ENCODE data around the gene ATOX1. TPM values are rescaled to one million over a fixed set of nuclear protein-coding genes. Genes with fewer than 3 reads are reported as not detected.

Gene ATOX1
- total and polyA plus RNA-seq, 9 of the 15 experiments (the other 6 are each of a cell fraction or from before 2014, with no cell fraction given) = 59.2 to 318 (median 86.2) TPM

- ATAC-seq (no peak), DNase-seq (ENCODE audit: extremely low read depth in 1 of 4, low spot score in 3 of 4) (no peak), FAIRE-seq (no peak)
- Histone ChIP-seq H3K9me1 (ENCODE audit: control insufficient read depth, insufficient read depth, low read length) (no peaks in the 10 kb centered on the region), H3K4me1 (replicated peaks in 1 of 2; ENCODE audit: control insufficient read depth in 2 of 2, insufficient read depth in 2 of 2, low read length in 2 of 2) (peaks cover 4 to 8% of the 10 kb centered on the region in 2 experiments; a peak in 2 of 5 replicates), H3K79me2 (ENCODE audit: control insufficient read depth, insufficient read depth, low read length) (peaks cover 15% of the 10 kb centered on the region; the same call in 2 of the 3 replicates), H3K36me3 (ENCODE audit: control insufficient read depth, insufficient read depth, low read length) (peaks cover 32% of the 10 kb centered on the region; the same call in 1 of the 3 replicates), H2AFZ (ENCODE audit: low read depth, low read length) (no peak overlapping the region), H3K4me2 (ENCODE audit: insufficient read depth, low read length) (no peak overlapping the region), H3K9me3 (replicated peaks; ENCODE audit: control insufficient read depth, insufficient read depth, low read depth, low read length) (no peaks in the 10 kb centered on the region), H3K27ac (ENCODE audit: extremely low read depth, low read depth, low read length) (no peak overlapping the region), H3K27me3 (ENCODE audit: control insufficient read depth in 2 of 2, insufficient read depth in 2 of 2, low read length in 2 of 2) (no peaks in the 10 kb centered on the region), H3K9ac (ENCODE audit: insufficient read depth in 1 of 2, low read depth in 2 of 2, low read length in 2 of 2) (no peak overlapping the region), H4K20me1 (replicated peaks; ENCODE audit: control insufficient read depth, insufficient read depth, low read length) (no peaks in the 10 kb centered on the region), H3K4me3 (no peak overlapping the region)
- in situ Hi-C loops (cut with MboI) (no loop called here), intact Hi-C loops (cut with micrococcal nuclease) (no loop called here)
- BruUV-seq (replicated peaks) = no TSS peak
- POLR2A ChIA-PET = interaction anchor here (0.7 to 2.7 kb wide), 2 partner anchors 21 to 229 kb away, joined by 3 to 9 read pairs; partner anchors contain the start of gene G3BP1
- WGBS (ENCODE audit: insufficient coverage, low coverage, missing lambda C conversion rate) = no CpG with 5 or more reads among the region's 4 CpGs
- CTCF ChIA-PET (ENCODE audit: low intra/inter-chr PET ratio) = no interaction called here
- TF ChIP-seq HMBOX1 (IDR thresholded peaks at IDR 0.05) (peak; percentile 71), ETV6 (IDR thresholded peaks at IDR 0.05; ENCODE audit: borderline replicate concordance in 1 of 2, low read depth in 2 of 2, low read length in 1 of 2) (no peak), ETV6 (CRISPR knock-in tag; IDR thresholded peaks at IDR 0.05; ENCODE audit: borderline replicate concordance) (no peak), MLLT1 (IDR thresholded peaks at IDR 0.05) (no peak), KLF6 (CRISPR knock-in tag; IDR thresholded peaks at IDR 0.05; ENCODE audit: borderline replicate concordance) (no peak), ZBTB40 (IDR thresholded peaks at IDR 0.05) (no peak), ZBTB40 (CRISPR knock-in tag; IDR thresholded peaks at IDR 0.05) (no peak), FOXA1 (IDR thresholded peaks at IDR 0.05; ENCODE audit: borderline replicate concordance) (no peak), CREB3L1 (IDR thresholded peaks at IDR 0.05; ENCODE audit: borderline replicate concordance, low read depth) (no peak)
These were observed 7.3 kb downstream of the ATOX1 start for GRCh38 chr5:151751091-151751490.
